HG02678 (cell line): Measurements from ENCODE around the gene VPS26A.
A peak's percentile ranks its signal among the peaks of the same experiment; 100 is the strongest.

ENCODE experiments used
- ATAC-seq: cut with Tn5 transposase; IDR thresholded peaks from one replicate; pipeline ENCODE4 v1.9.1; 2021; ENCODE audit warnings: mild to moderate bottlenecking, moderate library complexity; ENCODE audit not compliant: unreplicated experiment

VPS26A gene

DNA sequence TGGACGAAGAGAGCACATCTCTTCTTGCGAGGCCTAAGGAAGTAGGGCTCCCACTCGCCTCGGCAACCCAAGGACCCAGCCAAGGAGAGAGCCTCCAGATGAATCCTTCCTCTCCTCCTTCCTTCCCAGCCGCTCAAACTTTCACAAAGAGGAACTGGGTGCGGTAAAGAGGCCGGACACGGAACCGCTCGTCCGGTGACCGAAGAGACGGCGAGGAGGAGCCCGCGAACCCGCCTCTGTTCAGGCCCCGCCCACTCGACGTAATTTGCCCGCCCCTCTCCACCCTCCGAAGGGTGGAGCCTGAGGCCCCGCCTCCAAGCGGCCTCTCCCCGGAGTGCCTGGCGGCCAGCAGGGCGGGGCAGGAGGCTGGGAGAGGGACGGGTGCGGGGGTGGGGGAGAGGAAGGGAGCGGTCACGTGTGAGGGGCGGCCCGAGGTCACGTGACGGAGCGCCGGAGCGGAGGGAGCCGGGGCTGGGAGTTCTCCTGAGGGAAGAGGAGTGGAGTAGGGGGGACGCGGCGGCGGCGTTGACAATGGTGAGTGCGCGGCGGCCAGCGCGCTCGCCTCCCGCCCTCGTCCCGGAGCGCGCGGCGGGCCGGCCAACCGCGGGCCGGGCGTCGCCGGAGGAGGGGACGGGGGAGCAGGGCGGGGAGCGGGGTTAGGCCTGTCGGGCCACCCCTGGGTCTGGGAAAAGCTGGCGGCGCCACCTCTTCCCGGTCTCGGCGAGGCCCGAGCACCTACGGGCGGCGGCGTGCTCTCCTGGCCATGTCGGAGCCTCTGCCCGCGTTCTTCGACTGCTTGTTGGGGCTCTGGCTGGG lies at the start of gene VPS26A:
Gene VPS26A (plus strand): TSS at position 432 of the 816 bp plus-strand sequence. CDS start 100 bp downstream, at position 532.
- peak; percentile 86 for ATAC-seq

DNA sequence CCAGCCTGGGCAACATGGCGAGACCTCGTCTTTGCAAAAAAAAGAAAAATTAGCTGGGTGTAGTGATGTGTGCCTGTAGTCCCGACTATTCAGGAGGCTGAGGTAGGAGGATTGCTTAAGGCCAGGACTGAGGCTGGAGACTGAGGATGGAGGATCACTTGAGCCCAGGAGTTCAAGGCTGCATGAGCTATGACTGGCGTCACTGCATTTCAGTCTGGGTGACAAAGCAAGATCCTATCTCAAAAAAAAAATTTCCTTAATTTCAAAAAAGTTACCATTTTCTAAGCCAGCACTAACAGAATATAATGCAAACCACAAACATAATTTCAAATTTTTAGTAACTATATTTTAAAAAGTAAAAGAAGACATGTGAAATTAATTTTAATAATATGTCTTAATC lies 49.4 kb upstream of the VPS26A start:
- ATAC-seq, result no peak

DNA sequence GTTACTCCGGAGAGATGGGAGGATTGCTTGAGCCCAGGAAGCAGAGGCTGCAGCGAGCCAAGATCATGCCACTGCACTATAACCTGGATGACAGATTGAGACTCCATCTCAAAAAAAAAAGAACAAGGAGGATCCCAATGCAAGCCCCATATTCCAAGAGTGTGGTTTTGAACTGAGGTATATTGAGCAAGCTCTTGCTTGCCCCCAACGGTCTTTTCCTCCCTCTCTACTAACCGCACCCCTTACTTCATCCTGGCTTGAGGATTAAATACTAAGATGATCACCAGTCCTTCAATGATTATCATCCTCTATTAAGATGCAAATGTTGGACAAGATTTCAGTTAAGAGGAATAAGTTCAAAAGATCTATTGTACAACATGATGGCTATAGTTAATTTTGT lies 48.5 kb upstream of the VPS26A start:
- no peak for ATAC-seq

DNA sequence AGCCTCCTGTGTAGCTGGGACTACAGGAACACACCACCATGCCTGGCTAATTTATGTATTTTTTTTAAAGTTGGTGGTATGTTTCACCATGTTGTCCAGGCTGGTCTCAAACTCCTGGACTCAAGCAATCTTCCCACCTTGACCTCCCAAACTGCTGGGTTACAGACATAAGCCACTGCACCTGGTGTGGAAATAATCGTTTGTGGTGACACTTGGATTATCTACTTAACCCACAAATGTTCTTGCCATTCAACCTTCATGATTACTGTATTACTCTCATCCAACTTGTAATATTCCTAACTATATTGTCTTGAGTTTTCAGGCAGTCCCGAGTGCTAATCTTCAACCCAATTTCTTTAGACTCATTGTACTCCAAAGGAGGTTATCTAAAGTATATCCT lies 45.7 kb upstream of the VPS26A start:
- no peak for ATAC-seq

DNA sequence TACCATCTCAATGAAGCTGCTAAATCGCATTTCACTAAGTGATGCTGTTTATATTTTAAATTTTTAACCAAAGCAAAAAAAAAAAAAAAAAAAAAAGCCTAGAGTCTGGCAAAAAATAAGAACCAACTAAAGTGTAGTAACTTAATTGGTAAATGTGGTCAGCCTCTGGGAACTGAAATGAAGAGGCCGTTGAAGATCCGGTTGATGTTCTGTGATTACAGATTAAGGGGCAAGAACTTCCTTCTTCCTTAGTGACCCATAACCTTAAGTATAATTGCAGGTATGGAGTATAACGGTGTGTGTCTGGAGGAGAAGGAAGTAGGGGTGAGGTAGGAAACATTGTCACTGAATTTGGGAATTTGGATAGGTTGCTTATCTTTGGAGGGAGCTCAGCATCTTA lies 43.8 kb upstream of the VPS26A start:
- ATAC-seq, result no peak

DNA sequence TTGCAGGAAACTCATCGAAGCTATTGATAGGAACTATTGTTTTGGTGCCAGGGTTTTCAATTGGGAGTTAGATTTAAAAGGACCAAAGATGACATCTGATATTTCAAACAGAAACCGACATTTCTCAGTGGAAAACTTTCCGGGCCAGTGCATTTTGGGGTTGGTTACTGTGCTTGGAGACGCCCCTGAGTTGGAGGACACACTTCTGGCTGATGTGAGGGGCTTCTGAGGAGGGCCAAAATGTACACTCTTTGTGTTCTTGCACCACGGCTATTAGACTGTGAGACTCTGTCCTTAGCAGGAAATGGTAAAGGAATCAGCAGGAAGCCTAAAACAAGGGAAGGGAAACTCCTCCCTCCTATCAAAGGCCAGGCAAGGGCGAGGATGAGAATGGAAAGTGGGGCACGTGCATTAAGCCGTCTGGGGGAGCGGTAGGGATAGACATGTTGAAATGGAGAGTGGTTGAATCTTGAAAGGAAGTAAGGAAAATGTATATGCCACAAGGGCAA lies 37.9 kb upstream of the VPS26A start:
- no peak for ATAC-seq

DNA sequence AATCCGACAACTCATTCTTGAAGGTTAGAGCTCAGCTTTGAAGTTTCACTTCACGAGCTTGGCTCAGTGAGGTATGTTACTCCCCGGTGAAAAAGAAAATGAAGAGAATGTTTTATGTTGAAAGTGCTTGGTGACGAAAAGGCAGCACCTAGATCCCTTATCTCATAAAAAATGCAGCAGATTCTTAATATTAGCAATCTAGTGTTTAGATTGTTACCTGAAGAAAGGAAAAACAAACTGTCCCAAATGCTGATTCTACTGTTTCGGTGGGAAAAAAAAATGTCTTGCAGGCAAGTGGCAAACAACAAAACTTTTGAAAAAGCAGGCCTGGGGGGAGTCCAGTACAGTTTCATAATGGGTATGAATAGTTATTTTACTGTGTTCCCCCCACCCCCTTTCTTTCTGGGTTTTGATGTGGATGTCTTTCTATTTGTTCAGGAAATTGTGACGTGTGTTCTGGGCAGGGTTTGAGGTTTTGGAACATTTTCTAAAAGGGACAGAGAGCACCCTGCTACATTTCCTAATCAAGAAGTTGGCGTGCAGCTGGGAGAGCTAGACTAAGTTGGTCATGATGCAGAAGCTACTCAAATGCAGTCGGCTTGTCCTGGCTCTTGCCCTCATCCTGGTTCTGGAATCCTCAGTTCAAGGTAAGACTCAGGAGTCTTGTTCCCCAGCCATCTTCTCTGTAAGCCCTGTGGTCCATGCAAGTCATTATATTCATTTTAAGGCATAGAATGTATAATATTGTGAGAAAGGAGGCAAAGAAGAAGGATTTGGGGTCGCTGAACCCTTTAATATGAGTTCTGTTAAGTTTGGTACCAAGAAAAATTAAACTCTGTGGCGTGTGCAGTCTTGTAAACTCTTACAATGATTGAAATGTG lies 36.1 kb upstream of the VPS26A start, which contains the start of gene SRGN:
Gene SRGN (plus strand): TSS at position 514 of the 881 bp plus-strand sequence. CDS start 55 bp downstream, at position 569.
- ATAC-seq, result peak; percentile 66

DNA sequence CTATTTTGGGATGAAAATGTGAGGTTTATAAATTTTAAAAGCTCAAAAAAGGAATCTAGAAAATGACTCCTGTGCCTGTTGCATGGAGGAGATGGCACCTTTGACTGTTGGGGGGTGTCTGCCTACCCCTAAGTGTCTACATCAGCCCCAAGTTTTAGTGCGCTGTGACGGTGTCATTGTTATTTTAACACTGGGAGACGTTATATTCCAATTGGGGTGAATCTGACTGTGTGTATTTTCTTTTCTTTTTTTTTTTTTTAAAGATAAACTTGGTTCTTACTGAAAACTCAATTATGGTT lies 35.6 kb upstream of the VPS26A start:
- ATAC-seq, result no peak

DNA sequence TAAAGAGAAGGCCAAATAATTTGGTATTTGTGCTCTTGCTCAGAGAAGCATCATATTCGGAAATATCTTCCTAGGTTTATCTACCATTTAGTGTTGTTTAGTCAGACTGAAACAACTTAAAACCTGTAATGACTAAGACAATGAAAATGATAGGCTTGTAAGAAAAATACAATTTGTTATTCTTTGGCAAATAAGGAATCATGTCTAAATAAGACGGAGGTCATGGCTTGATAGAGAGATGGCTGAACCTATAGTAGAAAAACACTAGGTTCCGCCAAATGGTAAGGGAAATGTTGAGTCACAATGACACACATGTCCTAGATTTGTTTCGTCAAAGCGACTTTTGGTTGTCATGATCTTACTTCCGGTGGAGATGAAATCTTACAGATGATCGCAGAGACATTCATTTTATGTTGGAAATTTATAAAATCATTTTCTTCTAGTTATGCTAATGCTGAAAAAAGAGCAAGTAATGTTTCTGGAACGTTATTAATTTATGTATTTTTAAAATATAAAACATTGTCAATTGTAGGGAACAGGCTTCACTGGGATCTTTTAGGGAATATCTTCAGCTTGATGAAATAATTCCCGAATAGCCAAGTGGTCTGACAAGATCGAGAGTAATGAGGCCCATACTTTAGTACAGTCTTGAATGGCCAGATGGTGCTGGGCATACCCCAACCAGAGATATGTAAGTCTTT lies 35.0 kb upstream of the VPS26A start:
- ATAC-seq, result no peak

DNA sequence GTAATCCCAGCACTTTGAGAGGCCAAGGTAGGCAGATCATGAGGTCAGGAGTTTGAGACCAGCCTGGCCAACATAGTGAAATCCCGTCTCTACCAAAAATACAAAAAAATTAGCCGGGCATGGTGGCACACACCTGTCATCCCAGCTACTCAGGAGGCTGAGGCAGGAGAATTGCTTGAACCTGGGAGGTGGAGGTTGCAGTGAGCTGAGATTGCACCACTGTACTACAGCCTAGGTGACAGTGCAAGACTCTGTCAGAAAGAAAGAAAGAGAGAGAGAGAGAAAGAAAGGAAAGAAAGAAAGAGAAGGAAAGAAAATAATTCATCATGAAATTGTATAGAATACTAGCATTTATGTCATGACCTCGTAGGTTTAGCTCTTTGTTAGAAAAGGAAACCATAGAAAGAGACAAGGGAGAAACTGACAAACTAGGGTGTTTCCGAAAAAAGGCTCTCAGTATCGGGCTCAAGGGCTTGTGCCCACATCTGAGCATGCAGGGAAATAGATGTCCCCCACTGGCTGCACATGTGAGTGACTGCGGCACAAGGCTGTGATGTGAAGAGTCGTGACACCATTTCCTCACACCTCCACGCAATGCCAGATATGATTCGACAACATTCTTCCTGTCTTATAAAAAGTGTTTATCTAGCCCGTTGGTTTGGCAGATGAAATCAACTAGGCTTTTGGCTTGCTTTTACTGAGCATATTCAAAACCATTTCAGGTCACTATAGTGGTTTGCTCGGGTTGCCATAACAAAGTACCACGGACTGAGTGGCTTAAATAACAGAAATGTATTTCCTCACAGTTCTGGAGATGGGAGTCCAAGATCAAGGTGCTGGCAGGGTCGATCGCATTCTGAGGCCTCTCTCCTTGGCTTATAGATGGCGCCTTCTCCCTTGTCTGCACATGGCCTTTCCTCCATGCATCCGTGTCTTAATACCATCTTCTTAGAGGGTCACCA lies 34.1 kb upstream of the VPS26A start:
- peak; percentile 43 for ATAC-seq

DNA sequence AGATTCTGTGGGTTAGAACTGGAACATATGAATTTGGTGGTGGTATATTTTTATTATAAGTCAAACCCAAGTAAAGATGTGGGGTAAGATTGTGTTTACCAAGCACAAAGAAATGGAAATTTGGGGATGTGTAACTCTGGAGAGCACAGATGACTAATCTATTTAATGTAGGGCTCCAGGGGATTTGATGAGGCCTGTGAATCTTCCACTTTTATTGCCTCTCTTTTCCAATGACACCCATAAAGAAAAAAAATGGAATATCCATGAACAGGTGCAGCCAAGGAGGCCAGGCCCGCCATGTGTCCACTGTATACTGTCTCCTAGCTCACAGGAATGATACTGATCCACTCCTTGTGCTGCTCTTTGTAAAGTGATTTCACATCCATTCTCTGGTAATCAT lies 33.3 kb upstream of the VPS26A start:
- no peak for ATAC-seq

DNA sequence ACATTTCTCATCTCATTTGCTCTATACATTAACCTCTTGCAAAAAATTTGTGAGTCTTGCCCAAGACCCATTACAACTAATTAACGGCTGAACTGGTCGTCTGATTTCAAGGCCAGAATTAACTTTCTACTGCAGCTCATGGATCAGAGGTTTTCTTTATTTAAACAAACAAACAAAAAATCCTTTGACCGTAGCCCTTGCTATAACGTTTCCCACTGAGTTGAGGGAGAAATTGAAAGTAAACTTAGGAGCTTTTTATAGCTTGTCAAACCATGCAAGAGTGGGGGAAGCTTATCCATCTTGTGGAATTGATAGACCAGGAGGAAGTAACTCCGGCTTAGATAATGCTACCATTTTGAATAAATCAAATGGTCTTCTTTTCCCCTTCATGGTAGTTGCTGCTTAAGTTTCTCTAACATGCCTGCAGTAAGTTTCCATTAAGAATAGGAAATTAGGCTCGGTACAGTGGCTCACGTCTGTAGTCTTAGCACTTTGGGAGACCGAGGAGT lies 32.8 kb upstream of the VPS26A start:
- ATAC-seq, result no peak

DNA sequence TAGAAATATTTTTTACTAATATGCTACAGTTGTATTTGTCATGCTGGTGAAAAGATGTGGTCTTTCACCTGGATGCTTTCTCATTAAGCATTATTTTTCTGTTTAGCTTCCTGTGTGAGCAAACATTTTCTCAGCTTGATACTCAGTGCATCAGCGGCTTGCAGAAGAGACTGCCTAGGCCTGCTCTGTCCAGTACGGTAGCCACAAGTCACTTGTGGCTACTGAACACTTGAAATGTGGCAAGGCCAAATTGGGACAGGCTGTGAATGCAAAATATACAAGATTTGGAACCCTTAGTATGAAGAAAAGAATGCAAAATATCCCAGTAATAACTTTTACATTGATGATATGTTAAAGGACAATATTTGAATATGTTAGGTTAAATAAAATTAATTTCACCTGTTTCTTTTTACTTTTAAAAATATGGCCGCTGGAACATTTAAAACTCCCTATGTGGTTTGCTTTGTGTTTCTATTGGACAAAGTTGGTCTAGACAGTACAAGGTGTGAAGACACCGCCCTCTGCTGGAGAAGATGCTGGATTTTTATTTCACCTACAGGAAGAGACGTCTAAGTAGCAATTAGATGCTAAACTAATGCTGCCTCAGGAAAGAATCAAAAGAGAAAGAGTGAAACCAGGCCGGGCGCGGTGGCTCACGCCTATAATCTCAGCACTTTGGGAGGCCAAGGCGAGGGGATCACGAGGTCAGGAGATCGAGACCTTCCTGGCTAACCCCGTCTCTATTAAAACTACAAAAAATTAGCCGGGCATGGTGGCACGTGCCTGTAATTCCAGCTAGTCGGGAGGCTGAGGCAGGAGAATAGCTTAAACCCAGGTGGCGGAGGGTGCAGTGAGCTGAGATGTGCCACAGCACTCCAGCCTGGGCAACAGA lies 30.8 kb upstream of the VPS26A start:
- no peak for ATAC-seq

DNA sequence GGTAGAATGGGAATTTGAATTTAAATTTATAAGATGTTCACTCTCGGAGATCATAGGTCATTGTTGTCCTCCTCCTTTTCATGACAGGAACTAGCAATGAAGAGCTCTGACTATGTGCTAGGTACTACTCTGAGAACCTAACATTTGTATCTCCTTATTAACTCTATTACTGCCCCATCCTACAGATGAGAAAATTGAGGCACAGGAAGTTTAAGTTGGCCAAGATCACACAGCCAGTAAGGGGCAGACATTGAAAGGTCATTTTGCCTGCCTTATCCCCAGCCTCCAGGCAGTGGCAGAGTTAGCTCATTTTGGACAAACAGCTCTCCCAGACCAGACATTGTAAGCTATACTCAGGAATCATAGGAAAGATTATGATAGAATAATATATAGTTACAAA lies 30.0 kb upstream of the VPS26A start:
- no peak for ATAC-seq

DNA sequence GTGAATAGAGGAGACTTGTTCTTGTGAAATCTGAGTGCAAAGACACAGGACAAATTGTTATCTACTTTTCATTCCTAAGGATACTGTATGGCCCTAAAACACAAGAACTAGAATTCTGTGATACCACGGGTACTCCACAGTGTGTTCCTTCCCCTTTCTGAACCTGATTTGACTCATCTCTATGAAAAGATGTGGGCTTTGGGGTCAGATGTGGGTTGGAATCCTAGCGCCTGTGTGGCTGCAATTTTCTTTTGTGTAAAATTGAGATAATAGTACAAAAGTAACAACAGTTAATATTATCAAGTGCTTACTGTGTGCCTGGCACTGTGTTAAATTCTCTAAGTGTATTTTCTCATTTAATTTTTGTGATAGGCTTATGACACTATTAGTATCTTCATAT lies 27.9 kb upstream of the VPS26A start:
- peak; percentile 55 for ATAC-seq

DNA sequence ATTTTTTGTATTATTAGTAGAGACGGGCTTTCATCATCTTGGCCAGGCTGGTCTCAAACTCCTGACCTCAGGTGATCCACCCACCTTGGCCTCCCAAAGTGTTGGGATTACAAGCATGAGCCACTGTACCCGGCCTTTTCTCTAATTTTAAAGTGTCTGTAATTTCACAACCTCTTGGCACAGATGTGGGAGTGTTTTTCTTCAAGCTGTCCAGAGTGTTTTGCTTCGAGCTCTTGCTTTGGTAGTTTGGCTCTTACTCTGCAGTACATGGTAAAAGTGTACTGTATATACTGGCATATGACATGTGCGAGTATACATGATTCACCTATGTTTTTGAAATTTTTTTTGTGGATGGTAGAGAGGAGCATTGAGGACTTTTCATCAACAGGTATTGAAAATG lies 26.2 kb upstream of the VPS26A start:
- no peak for ATAC-seq

DNA sequence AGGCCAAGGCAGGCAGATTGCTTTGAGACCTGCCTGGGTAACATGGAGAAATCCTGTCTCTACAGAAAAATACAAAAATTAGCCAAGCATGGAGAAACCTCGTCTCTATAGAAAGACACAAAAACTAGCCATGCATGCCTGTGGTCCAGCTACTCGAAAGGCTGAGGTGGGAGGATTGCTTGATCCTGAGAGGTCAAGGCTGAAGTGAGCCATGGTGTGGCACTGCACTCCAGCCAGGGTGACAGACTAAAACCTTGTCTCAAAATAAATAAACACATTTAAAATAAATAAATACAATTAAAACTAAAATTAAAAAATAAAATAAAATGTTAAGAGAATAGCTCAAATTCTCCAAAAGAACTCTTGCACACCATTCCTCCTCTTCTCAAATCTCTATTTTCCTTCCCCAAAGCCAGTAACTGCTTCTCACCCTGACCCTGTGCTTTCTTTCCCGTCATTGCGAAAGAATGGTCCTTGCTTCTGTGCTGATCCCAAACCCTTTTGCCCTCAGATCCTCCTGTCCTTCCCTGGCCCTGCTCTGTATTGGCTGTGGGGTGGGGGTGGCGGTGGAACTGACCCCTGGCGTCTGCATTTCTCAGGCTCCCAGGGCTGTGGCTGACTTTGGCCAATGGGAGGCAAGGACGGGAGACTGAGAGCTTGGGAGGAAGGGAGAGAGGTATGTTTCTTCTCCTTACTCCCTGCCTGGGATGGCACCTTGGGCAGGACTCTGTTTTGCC lies 23.7 kb upstream of the VPS26A start:
- no peak for ATAC-seq

DNA sequence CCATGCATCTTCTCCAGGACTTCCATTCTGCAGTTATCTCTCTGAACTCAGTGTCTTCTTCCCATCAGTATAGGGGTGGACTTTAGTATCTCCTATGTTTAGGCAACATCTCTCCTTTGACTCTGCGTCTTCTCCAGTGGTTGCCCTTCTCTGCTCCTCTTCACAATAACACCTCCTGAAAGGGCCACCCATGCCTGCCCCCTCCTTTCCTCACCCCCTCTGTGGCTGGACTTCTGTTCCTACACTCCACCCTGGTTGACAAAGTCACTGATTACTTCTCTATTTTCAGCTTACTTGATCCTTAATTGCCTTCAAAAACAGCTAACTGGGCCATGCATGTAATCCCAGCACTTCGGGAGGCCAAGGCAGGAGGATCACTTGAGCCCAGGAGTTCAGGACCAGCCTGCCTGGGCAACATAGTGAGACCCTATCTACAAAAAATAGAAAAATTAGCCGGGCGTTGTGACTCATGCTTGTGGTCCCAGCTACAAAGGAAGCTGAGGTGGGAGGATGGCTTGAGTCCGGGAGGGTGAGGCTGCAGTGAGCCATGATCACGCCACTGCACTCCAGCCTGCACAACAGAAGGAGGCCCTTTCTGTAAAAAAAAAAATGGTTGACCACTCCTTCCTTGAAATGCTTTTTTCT lies 22.4 kb upstream of the VPS26A start:
- no peak for ATAC-seq
